T-helper 1 cell treated with Interleukin-12 subunit alpha and Interleukin-12 subunit beta and Interleukin-4 antibody, amounts not matched to agents 30 ng/mL and 1 ng/mL, for 36 hours (primary cell): Measurements from ENCODE around the gene HAPSTR1. TPM values are rescaled to one million over a fixed set of nuclear protein-coding genes. Genes with fewer than 3 reads are reported as not detected.

Experiments used
- intact Hi-C: fragments of 100-400 bp; cut with micrococcal nuclease; formaldehyde crosslinking; loops from one replicate; pipeline ENCODE4 v1.15.1; 2024
- total RNA-seq: library from RNA; stranded (reverse); gene quantifications from 2 replicates; pipeline ENCODE4 v1.2.3, GENCODE V29; 2022

Gene HAPSTR1
- total RNA-seq, 1 donor from 2014 or later = 70.1 TPM

DNA sequence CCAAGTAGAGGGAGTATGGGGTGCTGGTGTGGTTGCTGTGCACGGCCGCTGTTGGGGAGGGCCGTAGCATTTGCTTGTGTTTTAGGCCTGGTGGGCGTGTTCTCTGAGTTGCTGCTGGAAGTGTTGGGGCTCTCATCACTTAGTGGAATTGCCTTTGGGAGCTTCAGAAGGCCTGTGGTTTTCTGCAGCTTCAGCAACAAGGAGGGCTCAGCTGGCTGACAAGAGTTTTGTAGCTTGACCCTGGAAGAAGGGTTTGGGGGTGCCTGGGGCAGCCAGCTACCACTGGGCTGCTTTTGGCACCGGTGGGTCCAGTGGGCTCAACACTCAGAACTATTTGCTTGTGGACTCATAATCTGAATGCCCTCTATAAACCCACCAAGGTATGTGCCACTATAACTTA lies 30.9 kb downstream of the HAPSTR1 start:
- intact Hi-C loops = no loop called here

DNA sequence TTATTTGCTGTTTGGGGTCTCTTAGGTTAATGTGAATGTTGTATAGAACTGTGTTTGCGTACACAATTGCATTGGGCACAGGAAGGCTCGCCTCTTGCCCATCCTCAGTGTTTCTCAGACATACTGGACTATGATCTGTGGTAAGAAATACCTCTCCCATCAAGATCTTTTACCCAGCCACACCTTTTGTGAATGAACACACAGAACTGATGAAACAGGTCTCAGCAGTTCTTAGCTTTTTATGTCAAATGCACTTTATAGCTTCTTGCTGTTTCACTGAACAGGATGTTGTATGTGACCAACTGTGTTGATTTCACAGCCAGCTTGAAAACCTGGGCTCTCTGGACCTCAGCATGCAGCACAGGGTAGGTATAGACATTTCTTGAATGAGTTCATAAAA lies 31.5 kb downstream of the HAPSTR1 start:
- intact Hi-C loops = no loop called here

DNA sequence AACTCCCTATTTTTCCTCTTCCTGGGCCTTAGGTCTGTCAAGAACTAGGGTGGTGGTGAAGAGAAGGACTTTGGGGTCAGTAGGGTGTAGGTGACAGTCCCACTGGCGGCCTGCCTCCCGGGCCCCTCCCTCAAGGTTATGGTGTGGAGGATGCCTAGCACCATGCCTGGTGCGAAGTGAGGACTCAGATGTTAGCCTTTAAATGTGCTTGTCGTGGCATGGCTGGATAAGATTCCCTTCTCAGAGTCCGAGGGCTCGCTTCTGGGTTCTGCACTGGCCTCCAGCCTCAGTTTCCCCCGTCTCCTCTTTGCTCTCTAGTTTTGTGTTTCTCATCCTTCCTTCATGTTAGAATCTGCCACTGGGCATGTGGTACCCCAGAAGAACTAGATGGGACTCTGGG lies 32.0 kb downstream of the HAPSTR1 start:
- intact Hi-C loops = no loop called here

GRCh38 chr16:9123871-9124270 lies 32.4 kb downstream of the HAPSTR1 start:
- intact Hi-C loops = no loop called here

DNA sequence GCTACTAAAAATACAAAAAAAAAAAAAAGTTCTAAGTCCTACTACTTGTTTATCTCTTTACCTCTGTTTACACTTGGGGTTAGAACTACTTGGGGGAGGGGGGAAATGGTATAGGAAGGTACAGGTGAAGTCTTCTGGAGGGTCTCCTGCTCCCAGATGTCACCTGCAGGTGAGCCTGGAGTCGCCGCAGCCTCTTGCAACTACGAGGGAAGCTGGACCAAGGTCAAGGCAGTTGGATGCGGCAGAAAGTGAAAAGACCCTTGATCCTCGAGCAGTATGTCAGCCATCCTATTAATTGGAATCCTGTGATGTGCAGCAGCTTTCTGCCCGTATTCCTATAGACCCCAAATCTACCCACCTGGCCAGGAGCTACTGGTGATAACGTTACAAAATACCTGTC lies 33.0 kb downstream of the HAPSTR1 start:
- intact Hi-C loops = no loop called here

GRCh38 chr16:9124908-9125584 lies 33.6 kb downstream of the HAPSTR1 start:
- intact Hi-C loops = no loop called here

DNA sequence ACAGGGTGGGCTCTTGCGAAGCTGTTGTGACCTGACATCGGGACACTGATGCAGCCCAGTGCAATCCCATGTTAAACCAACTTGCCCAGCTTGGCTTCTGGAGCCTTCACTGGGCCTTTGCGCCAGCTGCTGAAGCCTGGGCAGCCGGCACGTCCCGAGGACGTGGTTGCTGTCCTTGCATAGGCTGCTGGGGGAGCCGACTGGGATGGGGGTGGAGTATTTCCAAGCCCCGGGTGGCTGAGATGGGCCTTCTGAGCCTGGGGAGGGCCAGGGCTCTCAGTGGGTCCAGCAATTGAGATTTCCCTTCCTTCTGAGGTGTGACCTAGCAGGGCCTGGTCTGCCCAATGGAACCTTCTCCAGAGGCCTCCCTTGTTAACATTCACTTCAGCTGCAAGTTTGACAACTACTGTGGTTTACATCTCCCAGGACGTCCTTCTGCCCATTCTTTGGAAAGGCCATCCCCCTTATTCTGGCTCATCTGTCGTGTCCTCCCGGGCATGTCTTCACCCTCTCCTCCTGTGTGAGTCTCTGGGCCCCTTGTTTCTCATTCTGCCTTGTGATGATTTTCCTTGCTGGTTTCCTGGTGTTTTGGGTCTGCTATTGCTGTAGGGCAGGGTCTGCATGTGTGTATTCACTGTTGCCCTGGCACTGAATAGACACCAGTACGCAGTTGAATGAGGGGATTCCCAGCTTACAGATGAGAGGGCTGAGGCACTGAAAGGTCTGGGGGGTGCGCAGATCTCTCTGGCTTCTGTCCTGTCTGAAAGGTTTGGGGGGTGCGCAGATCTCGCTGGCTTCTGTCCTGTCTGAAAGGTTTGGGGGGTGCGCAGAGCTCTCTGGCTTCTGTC lies 34.4 kb downstream of the HAPSTR1 start:
- intact Hi-C loops = no loop called here

GRCh38 chr16:9126609-9127008 lies 35.2 kb downstream of the HAPSTR1 start:
- intact Hi-C loops = no loop called here

- intact Hi-C loops = no loop called here
Measured at GRCh38 chr16:9128346-9129342, 37.2 kb downstream of the HAPSTR1 start.

DNA sequence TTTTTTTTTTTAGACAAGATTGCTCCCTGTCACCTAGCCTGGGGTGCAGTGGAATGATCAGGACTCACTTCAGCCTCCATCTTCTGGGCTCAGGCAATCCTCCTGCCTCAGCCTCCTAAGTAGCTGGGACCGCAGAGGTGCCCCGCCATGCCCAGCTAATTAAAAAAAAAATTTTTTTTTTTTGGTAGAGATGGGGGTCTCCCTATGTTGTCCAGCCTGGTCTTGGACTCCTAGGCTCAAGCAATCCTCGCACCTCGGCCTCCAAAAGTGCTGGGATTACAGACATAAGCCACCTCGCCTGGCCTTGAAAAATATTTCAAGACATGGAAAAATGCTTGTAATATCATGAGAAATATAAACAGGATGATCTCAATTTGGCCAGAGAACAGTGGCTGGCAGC lies 42.9 kb downstream of the HAPSTR1 start:
- intact Hi-C loops = loop anchor here (1.0 to 10.0 kb wide), 5 partner anchors 43 to 460 kb away; partner anchors contain the start of genes ABAT, HAPSTR1 and USP7

DNA sequence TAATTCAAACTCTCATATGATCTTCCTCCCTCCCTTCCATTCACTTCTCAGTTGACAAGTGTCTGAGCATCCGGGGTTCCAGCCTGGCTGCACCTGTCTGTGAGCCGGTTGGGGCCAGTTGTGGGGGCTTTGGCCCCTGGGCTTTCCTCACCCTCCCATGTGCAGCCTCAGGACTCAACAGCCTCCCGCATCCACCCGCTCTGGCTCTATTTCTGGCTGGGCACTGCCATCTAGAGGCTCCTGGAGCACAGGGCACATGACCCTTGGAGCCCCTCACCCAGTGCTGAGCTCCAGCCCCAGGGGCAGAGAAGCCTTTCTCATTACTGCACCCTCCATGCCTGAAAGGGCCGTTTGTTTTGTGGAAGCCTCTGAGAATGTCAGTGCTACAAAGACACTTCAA lies 43.3 kb downstream of the HAPSTR1 start:
- intact Hi-C loops = loop anchor here (1.0 to 10.0 kb wide), 6 partner anchors 43 to 567 kb away; partner anchors contain the start of genes ABAT, HAPSTR1 and USP7

GRCh38 chr16:9135797-9136196 lies 44.4 kb downstream of the HAPSTR1 start:
- intact Hi-C loops = loop anchor here (5.0 to 10.0 kb wide), 2 partner anchors 461 to 568 kb away; partner anchors contain the start of gene ABAT

GRCh38 chr16:9136596-9136995 lies 45.2 kb downstream of the HAPSTR1 start:
- intact Hi-C loops = loop anchor here (5.0 to 10.0 kb wide), 2 partner anchors 462 to 569 kb away; partner anchors contain the start of gene ABAT

DNA sequence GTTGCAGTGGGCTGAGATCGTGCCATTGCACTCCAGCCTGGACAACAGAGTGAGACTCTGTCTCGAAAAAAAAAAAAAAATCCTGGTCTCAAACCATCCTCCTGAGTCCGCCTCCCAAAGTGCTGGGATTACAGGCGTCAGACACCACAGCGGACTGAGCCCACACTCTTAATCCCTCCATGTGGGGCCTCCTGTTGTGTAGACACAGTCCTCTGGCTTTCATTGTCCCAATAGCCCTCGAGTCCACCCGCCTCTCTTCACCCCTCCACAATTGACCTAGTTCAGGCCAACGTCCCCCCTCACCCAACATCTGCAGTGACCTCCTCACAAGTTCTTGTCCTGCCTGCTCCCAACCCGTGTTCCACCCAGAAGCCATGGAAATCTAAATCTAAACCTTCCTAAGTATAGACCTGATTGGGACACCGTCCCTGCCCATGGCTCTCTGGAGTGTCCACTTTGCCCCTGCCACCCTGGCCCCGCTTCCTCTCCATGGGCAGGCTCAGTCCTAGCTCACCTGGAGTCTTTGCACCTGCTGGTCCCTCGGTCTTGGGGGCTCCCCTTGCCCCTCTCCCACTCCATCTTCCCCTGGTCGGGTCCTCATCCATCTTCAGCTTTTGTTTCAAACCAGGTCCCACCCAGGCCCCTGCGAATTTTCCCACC lies 46.7 kb downstream of the HAPSTR1 start:
- intact Hi-C loops = loop anchor here (5.0 to 10.0 kb wide), 2 partner anchors 463 to 571 kb away; partner anchors contain the start of gene ABAT

DNA sequence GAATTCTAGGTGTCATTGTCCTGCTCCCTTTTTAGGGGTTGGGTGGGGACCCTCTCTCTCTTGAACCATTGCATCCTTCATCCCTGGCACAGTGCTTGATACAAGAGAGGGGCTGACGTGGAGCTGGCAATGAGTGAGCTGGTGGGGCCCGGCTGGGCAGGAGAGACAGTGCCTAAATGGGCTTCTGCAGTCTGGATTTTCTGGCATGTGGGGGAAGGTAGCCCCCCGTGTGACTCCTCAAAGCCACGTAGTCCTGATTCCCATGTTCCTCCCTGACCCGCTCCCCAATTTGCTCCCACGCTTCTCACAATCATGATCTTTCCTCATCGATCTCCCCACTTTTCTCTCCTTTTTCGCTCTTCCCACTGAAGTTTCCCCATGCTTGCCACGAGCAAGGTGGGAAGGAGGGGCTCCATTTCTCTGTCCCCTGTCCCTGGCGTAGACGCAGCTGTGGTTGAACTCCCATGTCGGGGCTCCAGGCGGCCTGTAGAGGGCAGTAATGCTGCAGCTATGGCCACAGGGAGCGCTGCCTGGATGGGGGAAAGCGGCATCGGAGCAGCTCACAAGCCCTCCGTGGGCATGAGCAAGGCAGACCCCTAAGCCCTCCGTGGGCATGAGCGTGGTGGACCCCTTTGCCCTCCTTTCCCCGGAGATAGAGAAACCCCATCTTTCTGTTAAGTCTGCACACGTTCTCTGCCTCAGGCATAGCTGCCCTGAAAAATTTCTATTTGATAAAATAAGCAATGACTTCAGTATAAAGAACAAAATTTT lies 47.5 kb downstream of the HAPSTR1 start:
- intact Hi-C loops = loop anchor here (1.0 to 10.0 kb wide), 3 partner anchors 342 to 572 kb away; partner anchors contain the start of genes ABAT, PMM2 and TMEM186

DNA sequence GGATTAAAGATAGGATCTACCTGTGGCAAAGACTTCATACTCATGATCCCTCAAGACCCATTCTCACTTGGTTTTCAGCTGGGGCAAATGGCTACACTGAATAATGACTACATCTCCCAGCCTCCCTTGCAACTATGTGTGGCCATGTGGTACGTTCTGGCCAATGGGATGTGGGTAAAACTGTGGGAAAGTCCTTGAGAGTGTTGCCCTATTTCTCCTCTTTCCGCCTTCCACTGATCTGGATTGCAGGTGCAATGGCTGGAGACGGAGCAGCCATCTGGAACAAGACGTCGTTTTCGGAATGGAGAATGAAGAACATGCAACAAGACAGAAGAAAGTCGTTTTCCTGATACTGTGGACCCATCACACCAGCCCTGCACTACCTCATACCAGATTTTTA lies 48.5 kb downstream of the HAPSTR1 start:
- intact Hi-C loops = loop anchor here (1.0 to 10.0 kb wide), 3 partner anchors 343 to 573 kb away; partner anchors contain the start of genes ABAT, PMM2 and TMEM186
